Ovary (tissue), 3 donors: Measurements from ENCODE around the gene CNBP.

ENCODE experiments used
- CTCF ChIP-seq, 3 donors: fragments of 450-650 bp in 2 of 3; fragments of 200-600 bp in 1 of 3; IDR thresholded peaks; one replicate each; pipeline versions ENCODE4 v1.5.1 to v1.8.0; 2016 to 2022; ENCODE audit warnings: antibody characterized with exemption in 3 of 3, mild to moderate bottlenecking in 1 of 3
- POLR2A ChIP-seq: fragments of 450-650 bp; IDR thresholded peaks from one replicate; pipeline ENCODE4 v1.6.1; 2017; ENCODE audit warnings: antibody characterized with exemption, mild to moderate bottlenecking, moderate library complexity
- donor health status: DM: no; HTN: no; CAD: no.

- TF ChIP-seq POLR2A = no peak
- TF ChIP-seq CTCF (IDR thresholded peaks at IDR 0.05) = no peak
Measured at GRCh38 chr3:129161860-129162271, 21.8 kb downstream of the CNBP start.
